Ramos (cell line): ENCODE results near the gene PRXL2A.

Experiments used
- in situ Hi-C: fragments of 300-500 bp; cut with MboI; formaldehyde crosslinking; loops from one replicate; pipeline ENCODE4 v1.14.3; 2022; ENCODE audit warnings: low sequenced_read_pairs; ENCODE audit not compliant: unreplicated experiment

Gene PRXL2A

GRCh38 chr10:80442879-80443278 is 34.5 kb downstream of the PRXL2A start:
- in situ Hi-C loops: no loop called here

GRCh38 chr10:80443531-80443974 is 35.2 kb downstream of the PRXL2A start:
- in situ Hi-C loops: no loop called here

GRCh38 chr10:80444124-80444523 is 35.8 kb downstream of the PRXL2A start:
- in situ Hi-C loops: no loop called here

- in situ Hi-C loops: loop anchor here (5.0 kb wide), 1 partner anchor 63 kb away; no protein-coding TSS in a partner anchor
These were observed 36.4 kb downstream of the PRXL2A start for GRCh38 chr10:80444646-80445319.

- in situ Hi-C loops: loop anchor here (5.0 kb wide), 1 partner anchor 60 kb away; no protein-coding TSS in a partner anchor
These were observed 39.3 kb downstream of the PRXL2A start for GRCh38 chr10:80447436-80448190.

GRCh38 chr10:80448209-80448942 is 40.0 kb downstream of the PRXL2A start:
- in situ Hi-C loops: loop anchor here (5.0 kb wide), 1 partner anchor 59 kb away; no protein-coding TSS in a partner anchor

GRCh38 chr10:80449520-80449919 is 41.2 kb downstream of the PRXL2A start:
- in situ Hi-C loops: loop anchor here (5.0 kb wide), 1 partner anchor 58 kb away; no protein-coding TSS in a partner anchor

- in situ Hi-C loops: loop anchor here (10.0 to 25.0 kb wide), 3 partner anchors 266 to 1364 kb away; no protein-coding TSS in a partner anchor
These were observed 42.8 kb downstream of the PRXL2A start for GRCh38 chr10:80451132-80451531.

- in situ Hi-C loops: loop anchor here (10.0 to 25.0 kb wide), 3 partner anchors 267 to 1365 kb away; no protein-coding TSS in a partner anchor
These were observed 43.7 kb downstream of the PRXL2A start for GRCh38 chr10:80452069-80452468.

GRCh38 chr10:80452640-80453039 is 44.3 kb downstream of the PRXL2A start:
- in situ Hi-C loops: loop anchor here (10.0 to 25.0 kb wide), 3 partner anchors 268 to 1365 kb away; no protein-coding TSS in a partner anchor

- in situ Hi-C loops: loop anchor here (10.0 to 25.0 kb wide), 3 partner anchors 268 to 1366 kb away; no protein-coding TSS in a partner anchor
These were observed 44.9 kb downstream of the PRXL2A start for GRCh38 chr10:80453056-80453841.

- in situ Hi-C loops: loop anchor here (10.0 to 25.0 kb wide), 3 partner anchors 269 to 1367 kb away; no protein-coding TSS in a partner anchor
These were observed 45.6 kb downstream of the PRXL2A start, which contains the start of gene TSPAN14 for GRCh38 chr10:80453842-80454512. TSS of gene TSPAN14 (plus strand) at chr10:80454310. CDS start at chr10:80489234, 34,924 bp downstream.

GRCh38 chr10:80454513-80455460 is 46.4 kb downstream of the PRXL2A start:
- in situ Hi-C loops: loop anchor here (10.0 to 25.0 kb wide), 3 partner anchors 270 to 1367 kb away; no protein-coding TSS in a partner anchor

GRCh38 chr10:80455461-80456349 is 47.4 kb downstream of the PRXL2A start:
- in situ Hi-C loops: loop anchor here (10.0 to 25.0 kb wide), 3 partner anchors 271 to 1368 kb away; no protein-coding TSS in a partner anchor

GRCh38 chr10:80457554-80458262 is 49.4 kb downstream of the PRXL2A start:
- in situ Hi-C loops: loop anchor here (10.0 to 25.0 kb wide), 3 partner anchors 273 to 1370 kb away; no protein-coding TSS in a partner anchor

GRCh38 chr10:80458263-80458625 is 49.9 kb downstream of the PRXL2A start:
- in situ Hi-C loops: loop anchor here (10.0 to 25.0 kb wide), 3 partner anchors 273 to 1371 kb away; no protein-coding TSS in a partner anchor
